PC-3 (cell line): ENCODE results near the gene CACNA1A. TPM values are rescaled to one million over a fixed set of nuclear protein-coding genes. Genes with fewer than 3 reads are reported as not detected.

Experiments
- ATAC-seq: fragments of 200-7000 bp; cut with Tn5 transposase; 2 replicates; pipeline ENCODE4 v1.9.1; 2020; ENCODE audit warnings: mild to moderate bottlenecking, moderate library complexity
- BruUV-seq: library from RNA; stranded (reverse); fragments of 400-500 nt; replicated peaks from 2 replicates; lab custom pipeline; 2021; lab: Mats Ljungman, UMichigan
- CTCF ChIA-PET: fragments of 300-600 bp; sonication (Branson Sonifier 250); formaldehyde crosslinking; loops from one replicate; lab custom pipeline; 2022; ENCODE audit warnings: antibody characterized with exemption; lab: Charles Lee
- POLR2A ChIA-PET: fragments of 300-600 bp; sonication (Branson Sonifier 250); formaldehyde crosslinking; loops from one replicate; lab custom pipeline; 2022; ENCODE audit warnings: antibody characterized with exemption; ENCODE audit not compliant: unreplicated experiment; lab: Charles Lee
- DNase-seq: peaks from one replicate; pipeline ENCODE4 v3.0.0-alpha.2; 2015
- H2AFZ ChIP-seq: fragments of 300-600 bp; sonication (generic); 2 replicates; pipeline ENCODE4 v1.6.0; 2016; ENCODE audit warnings: antibody characterized with exemption, low read length
- H3F3A ChIP-seq: fragments of 300-600 bp; sonication (generic); one replicate; pipeline ENCODE4 v1.6.0; 2017; ENCODE audit warnings: antibody characterized with exemption, low read length, control low read depth, mild to moderate bottlenecking; ENCODE audit not compliant: unreplicated experiment
- H3K27ac ChIP-seq: fragments of 300-600 bp; sonication (generic); 2 replicates; pipeline ENCODE4 v1.5.1; 2016; ENCODE audit warnings: mild to moderate bottlenecking, low read length
- H3K27me3 ChIP-seq: fragments of 300-600 bp; sonication (generic); 2 replicates; pipeline ENCODE4 v1.6.1; 2016; ENCODE audit warnings: low read length, mixed read lengths
- H3K36me3 ChIP-seq: fragments of 300-600 bp; sonication (generic); 2 replicates; pipeline ENCODE4 v1.6.1; 2016; ENCODE audit warnings: low read depth, mixed run types, low read length, mixed read lengths
- H3K4me1 ChIP-seq: fragments of 300-600 bp; sonication (generic); 2 replicates; pipeline ENCODE4 v1.5.1; 2016; ENCODE audit warnings: low read length; ENCODE audit not compliant: insufficient read depth
- H3K4me2 ChIP-seq: fragments of 300-600 bp; sonication (generic); 2 replicates; pipeline ENCODE4 v1.6.0; 2016; ENCODE audit warnings: low read length
- H3K4me3 ChIP-seq: fragments of 300-600 bp; sonication (generic); 2 replicates; pipeline ENCODE4 v1.5.1; 2016; ENCODE audit warnings: mild to moderate bottlenecking, low read length, mixed read lengths
- H3K79me2 ChIP-seq: fragments of 300-600 bp; sonication (generic); 2 replicates; pipeline ENCODE4 v1.6.1; 2017; ENCODE audit warnings: low read length, mixed read lengths
- H3K9ac ChIP-seq: fragments of 300-600 bp; sonication (generic); 2 replicates; pipeline ENCODE4 v1.6.0; 2016; ENCODE audit warnings: mild to moderate bottlenecking, low read length
- H3K9me2 ChIP-seq: fragments of 300-600 bp; sonication (generic); replicated peaks from 2 replicates; pipeline ENCODE4 v1.6.1; 2016; ENCODE audit warnings: mixed run types, low read length, mixed read lengths
- H3K9me3 ChIP-seq: fragments of 300-600 bp; sonication (generic); 2 replicates; pipeline ENCODE4 v1.6.1; 2016; ENCODE audit warnings: low read length, mixed read lengths
- H4K20me1 ChIP-seq: fragments of 300-600 bp; sonication (generic); 2 replicates; pipeline ENCODE4 v1.6.1; 2016; ENCODE audit warnings: low read length, mixed read lengths
- CTCF ChIP-seq: fragments of 300-600 bp; sonication (generic); conservative IDR thresholded peaks from 2 replicates; pipeline ENCODE4 v1.5.1; 2017; ENCODE audit warnings: antibody characterized with exemption, low read depth, mild to moderate bottlenecking, low read length
- EZH2 ChIP-seq: fragments of 300-600 bp; sonication (generic); IDR thresholded peaks from one replicate; pipeline ENCODE4 v1.6.1; 2017; ENCODE audit warnings: antibody characterized with exemption, mild to moderate bottlenecking, low read length; ENCODE audit not compliant: unreplicated experiment
- EZH2phosphoT487 ChIP-seq: fragments of 300-600 bp; sonication (generic); IDR thresholded peaks from 2 replicates; pipeline ENCODE4 v1.6.1; 2018; ENCODE audit warnings: mild to moderate bottlenecking, antibody characterized with exemption, low read length, borderline replicate concordance
- intact Hi-C: fragments of 100-400 bp; cut with micrococcal nuclease; formaldehyde crosslinking; loops from 2 replicates; pipeline ENCODE4 v1.9.0; 2023
- total RNA-seq: library from RNA; depleted of rRNA; stranded (reverse); fragments of >200 nt; gene quantifications from 2 replicates; pipeline ENCODE4 v1.2.3, GENCODE V29; 2014

The CACNA1A gene
- total RNA-seq, 1 experiment from 2014 or later, result 0.62 TPM

DNA sequence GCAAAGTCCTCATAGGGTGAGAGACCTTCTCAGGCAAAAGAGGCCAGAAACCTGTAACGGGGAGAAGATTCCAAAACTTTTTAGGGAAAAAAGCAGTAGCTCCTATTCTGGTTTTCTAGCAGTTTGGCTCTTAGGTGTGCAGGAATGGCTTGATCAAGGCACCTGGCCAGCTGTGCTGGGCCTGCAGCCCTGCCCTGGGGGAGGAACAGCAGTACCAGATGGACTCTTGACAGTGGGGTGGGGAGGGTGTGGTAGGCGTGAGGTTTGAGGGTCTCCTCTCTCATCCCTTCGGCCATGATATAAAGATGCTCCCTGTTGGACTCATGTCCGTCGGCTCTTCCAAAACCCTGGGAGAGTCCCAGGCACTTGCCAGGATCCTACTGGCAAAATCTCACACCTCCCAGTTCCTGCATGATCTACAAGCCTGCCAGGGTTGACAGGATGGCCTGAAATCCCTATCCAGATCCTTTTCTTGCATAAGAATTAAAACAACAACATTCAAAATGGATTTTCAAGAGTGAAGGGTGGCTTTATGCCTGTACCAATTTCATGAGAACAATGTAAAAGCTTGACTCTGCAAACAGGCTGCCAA is 235.7 kb downstream of the CACNA1A start:
- no peaks in the 10 kb centered on the region for H3F3A ChIP-seq
- intact Hi-C loops, result no loop called here
- no peak for ATAC-seq
- no peak overlapping the region for H3K4me3 ChIP-seq
- TF ChIP-seq EZH2phosphoT487 (no peak), CTCF (no peak), EZH2 (no peak)
- H3K9me2 ChIP-seq, result no peaks in the 10 kb centered on the region
- H3K4me1 ChIP-seq, result no peaks in the 10 kb centered on the region
- ChIA-PET POLR2A (no interaction called here), CTCF (no interaction called here)
- H3K27me3 ChIP-seq, result 0 out of 2 replicates have a peak, but pooled peaks cover 3% of the 10 kb centered on the region
- H3K9ac ChIP-seq, result no peak overlapping the region
- no peak for DNase-seq
- no peak overlapping the region for H3K4me2 ChIP-seq
- H4K20me1 ChIP-seq, result no peaks in the 10 kb centered on the region
- H2AFZ ChIP-seq, result no peak overlapping the region
- no peaks in the 10 kb centered on the region for H3K36me3 ChIP-seq
- no peaks in the 10 kb centered on the region for H3K79me2 ChIP-seq
- no TSS peak for BruUV-seq
- H3K27ac ChIP-seq, result no peak overlapping the region
- no peaks in the 10 kb centered on the region for H3K9me3 ChIP-seq

DNA sequence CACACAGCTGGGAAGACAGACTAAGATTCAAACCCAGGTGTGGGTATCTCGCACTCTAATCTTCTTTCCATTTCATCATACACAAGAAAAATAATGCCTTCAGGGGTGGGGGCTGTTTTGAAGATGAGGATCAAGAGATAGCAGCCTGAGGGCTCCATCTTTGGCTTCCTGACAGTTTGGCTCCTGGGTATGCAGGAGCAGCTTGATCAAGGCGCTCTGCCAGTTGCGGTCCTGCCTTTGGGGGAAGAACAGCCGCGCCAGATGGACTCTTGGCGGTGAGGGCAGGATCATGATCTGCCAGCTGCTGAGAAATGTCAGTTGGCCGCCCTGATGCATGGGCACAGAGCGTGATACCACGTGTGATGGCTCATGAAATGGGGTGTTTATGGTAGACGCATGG is 236.9 kb downstream of the CACNA1A start:
- ATAC-seq (no peak), DNase-seq (no peak)
- H2AFZ ChIP-seq, result no peak overlapping the region
- ChIA-PET CTCF (no interaction called here), POLR2A (no interaction called here)
- intact Hi-C loops, result no loop called here
- TF ChIP-seq EZH2 (no peak), CTCF (no peak), EZH2phosphoT487 (no peak)
- H3K4me3 ChIP-seq, result no peak overlapping the region
- H3K9me2 ChIP-seq, result no peaks in the 10 kb centered on the region
- no peaks in the 10 kb centered on the region for H3K4me1 ChIP-seq
- H3K27ac ChIP-seq, result no peak overlapping the region
- H3K9ac ChIP-seq, result no peak overlapping the region
- no peaks in the 10 kb centered on the region for H3K9me3 ChIP-seq
- no peak overlapping the region for H3K4me2 ChIP-seq
- H3K36me3 ChIP-seq, result no peaks in the 10 kb centered on the region
- no peaks in the 10 kb centered on the region for H3K79me2 ChIP-seq
- BruUV-seq, result no TSS peak
- H3K27me3 ChIP-seq, result 0 out of 2 replicates have a peak, but pooled peaks cover 3% of the 10 kb centered on the region
- H3F3A ChIP-seq, result no peaks in the 10 kb centered on the region
- no peaks in the 10 kb centered on the region for H4K20me1 ChIP-seq

DNA sequence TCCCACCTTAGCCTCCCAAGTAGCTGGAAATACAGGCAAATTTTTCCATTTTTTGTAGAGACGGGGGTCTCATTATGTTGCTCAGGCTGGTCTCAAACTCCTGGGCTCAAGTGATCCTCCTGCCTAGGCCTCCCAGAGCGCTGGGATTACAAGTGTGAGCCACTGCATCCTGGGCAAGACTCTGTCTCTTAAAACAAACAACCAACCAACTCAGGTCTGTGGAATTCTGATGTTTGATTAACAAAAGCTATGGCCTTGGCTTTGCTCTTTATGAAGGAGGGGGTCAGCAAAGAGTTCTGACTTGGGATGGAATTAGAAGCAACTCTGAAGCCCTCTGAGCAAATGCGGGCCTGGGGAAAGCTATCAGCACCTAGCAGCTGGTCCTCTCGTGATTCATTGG is 238.4 kb downstream of the CACNA1A start:
- no peak overlapping the region for H2AFZ ChIP-seq
- POLR2A ChIA-PET, result interaction anchor here (0.6 kb wide), 1 partner anchor 23 kb away, joined by 5 read pairs; no protein-coding TSS in a partner anchor

More for the DNA sequence above, 238.4 kb downstream of the CACNA1A start:
- no peaks in the 10 kb centered on the region for H3K4me1 ChIP-seq
- H3K9ac ChIP-seq, result no peak overlapping the region
- CTCF ChIA-PET, result no interaction called here
- no peaks in the 10 kb centered on the region for H3F3A ChIP-seq
- H3K79me2 ChIP-seq, result no peaks in the 10 kb centered on the region
- TF ChIP-seq EZH2 (no peak), EZH2phosphoT487 (no peak), CTCF (no peak)
- H3K27me3 ChIP-seq, result 0 out of 2 replicates have a peak, but pooled peaks cover 3% of the 10 kb centered on the region
- no peaks in the 10 kb centered on the region for H3K36me3 ChIP-seq
- DNase-seq (no peak), ATAC-seq (no peak)
- no peak overlapping the region for H3K4me2 ChIP-seq
- no peaks in the 10 kb centered on the region for H3K9me2 ChIP-seq
- BruUV-seq, result no TSS peak
- intact Hi-C loops, result no loop called here
- no peaks in the 10 kb centered on the region for H4K20me1 ChIP-seq
- H3K27ac ChIP-seq, result no peak overlapping the region
- H3K9me3 ChIP-seq, result no peaks in the 10 kb centered on the region
- H3K4me3 ChIP-seq, result no peak overlapping the region
